Fibroblast of mammary gland (primary cell): ENCODE results near the gene EFCAB12.

ENCODE experiments used
- DNase-seq: peaks from one replicate; pipeline ENCODE4 v3.0.0-alpha.2; 2010; ENCODE audit warnings: low read depth
- H3K4me3 ChIP-seq: 2 replicates; pipeline ENCODE4 v1.5.1; 2011; ENCODE audit warnings: low read depth, mild to moderate bottlenecking, low read length, moderate library complexity; ENCODE audit not compliant: control insufficient read depth
- CTCF ChIP-seq: conservative IDR thresholded peaks from 2 replicates; pipeline ENCODE4 v1.5.1; 2011; ENCODE audit warnings: low read depth, low read length, inconsistent platforms; ENCODE audit not compliant: control insufficient read depth, insufficient read depth

EFCAB12 gene

GRCh38 chr3:129425213-129425612 is 3.2 kb downstream of the EFCAB12 start:
- H3K4me3 ChIP-seq, result no peak overlapping the region
- TF ChIP-seq CTCF, result no peak

DNA sequence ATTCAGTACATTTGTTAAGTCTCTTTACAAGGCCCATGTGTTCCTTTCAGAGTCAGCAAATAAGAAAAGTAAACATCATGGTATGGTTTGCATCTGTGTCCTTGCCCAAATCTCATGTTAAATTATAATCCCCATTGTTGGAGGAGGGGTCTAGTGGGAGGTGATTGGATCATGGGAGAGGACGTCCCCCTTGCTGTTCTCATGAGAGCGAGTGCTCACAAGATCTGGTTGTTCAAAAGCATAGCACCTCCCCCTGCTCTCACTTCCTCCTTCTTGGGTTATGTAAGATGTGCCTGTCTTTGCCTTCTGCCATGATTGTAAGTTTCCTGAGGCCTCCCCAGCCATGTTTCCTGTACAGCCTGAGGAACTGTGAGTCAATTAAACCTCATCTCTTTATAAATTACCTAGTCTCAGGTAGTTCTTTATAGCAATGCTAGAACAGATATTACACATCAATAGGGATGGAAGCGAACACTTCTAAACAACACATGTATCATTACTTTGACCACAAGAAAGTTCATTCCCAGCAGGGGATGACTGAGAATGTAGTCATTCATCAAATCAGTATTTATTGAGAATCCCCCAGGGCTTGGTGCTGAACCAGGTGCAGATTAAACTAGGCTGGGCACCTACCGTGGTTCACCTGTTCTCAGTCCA is 4.1 kb downstream of the EFCAB12 start:
- H3K4me3 ChIP-seq, result no peak overlapping the region
- TF ChIP-seq CTCF, result no peak
- no peak for DNase-seq

More at GRCh38 chr3:129425213-129425612, 3.2 kb downstream of the EFCAB12 start:
- DNase-seq, result no peak

GRCh38 chr3:129422897-129423296 is 5.5 kb downstream of the EFCAB12 start:
- H3K4me3 ChIP-seq, result no peak overlapping the region
- DNase-seq, result no peak
- TF ChIP-seq CTCF, result no peak

- no peak for DNase-seq
- no peak overlapping the region for H3K4me3 ChIP-seq
- peak; percentile 20 for TF ChIP-seq CTCF
These were observed 6.3 kb downstream of the EFCAB12 start for GRCh38 chr3:129421988-129422745.

- no peak for DNase-seq
These were observed 7.1 kb downstream of the EFCAB12 start for GRCh38 chr3:129421236-129421883.

DNA sequence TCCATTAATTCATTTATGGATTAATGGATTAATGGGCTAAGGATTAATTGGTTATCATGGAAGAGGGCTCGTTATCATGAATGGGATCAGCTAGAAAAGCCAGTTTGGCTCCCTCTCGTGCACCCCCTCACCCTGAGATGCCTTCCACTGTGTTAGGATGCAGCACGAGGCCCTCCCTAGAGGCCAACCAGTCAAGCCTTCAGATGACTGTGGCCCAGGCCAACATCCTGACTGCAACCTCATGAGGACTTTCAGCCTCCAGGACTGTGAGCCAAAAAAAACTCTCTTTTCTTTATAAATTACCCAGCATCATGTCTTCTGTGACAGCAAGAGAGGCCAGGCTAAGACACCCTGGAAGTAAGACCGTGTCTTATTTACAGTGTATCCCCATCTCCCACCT is 9.0 kb downstream of the EFCAB12 start:
- DNase-seq, result no peak
- no peak overlapping the region for H3K4me3 ChIP-seq
- TF ChIP-seq CTCF, result no peak

More at GRCh38 chr3:129421236-129421883, 7.1 kb downstream of the EFCAB12 start:
- no peak for TF ChIP-seq CTCF
- no peak overlapping the region for H3K4me3 ChIP-seq
